Measurements from ENCODE around the gene LRP1B.

The LRP1B gene

DNA sequence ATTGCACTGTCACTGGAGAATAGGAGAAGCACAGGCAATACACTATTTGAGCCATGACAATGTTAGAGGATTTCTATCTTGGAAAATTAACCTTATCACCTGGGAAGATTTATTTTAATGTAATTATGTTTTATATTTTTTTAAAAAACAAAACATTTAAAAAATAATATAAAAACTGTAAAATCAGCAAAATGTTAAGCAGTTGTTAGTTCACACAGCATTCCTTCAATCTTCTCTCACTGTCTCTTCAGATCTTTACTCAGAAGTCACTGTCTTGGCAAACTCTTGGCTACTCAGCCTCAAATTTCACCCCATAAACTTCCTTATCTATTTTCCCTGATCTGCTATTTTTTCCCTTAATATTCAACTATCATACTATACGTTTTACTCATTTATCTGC is 1322.6 kb downstream of the LRP1B start:
- H3K9me3 ChIP-seq (ENCODE audit: control insufficient read depth, low read length): no peaks in the 10 kb centered on the region
- no peak for DNase-seq (ENCODE audit: low read depth)
- H3K4me1 ChIP-seq (ENCODE audit: control insufficient read depth, insufficient read depth, low read length): no peaks in the 10 kb centered on the region
- no peaks in the 10 kb centered on the region for H3K36me3 ChIP-seq (ENCODE audit: control insufficient read depth, insufficient read depth, low read length, severe bottlenecking)
- no peaks in the 10 kb centered on the region for H3K27me3 ChIP-seq (replicated peaks; ENCODE audit: control insufficient read depth, insufficient read depth, low read length)
- H3K4me3 ChIP-seq (ENCODE audit: low read length): no peak overlapping the region
- no peak overlapping the region for H3K9ac ChIP-seq (ENCODE audit: low read length)

DNA sequence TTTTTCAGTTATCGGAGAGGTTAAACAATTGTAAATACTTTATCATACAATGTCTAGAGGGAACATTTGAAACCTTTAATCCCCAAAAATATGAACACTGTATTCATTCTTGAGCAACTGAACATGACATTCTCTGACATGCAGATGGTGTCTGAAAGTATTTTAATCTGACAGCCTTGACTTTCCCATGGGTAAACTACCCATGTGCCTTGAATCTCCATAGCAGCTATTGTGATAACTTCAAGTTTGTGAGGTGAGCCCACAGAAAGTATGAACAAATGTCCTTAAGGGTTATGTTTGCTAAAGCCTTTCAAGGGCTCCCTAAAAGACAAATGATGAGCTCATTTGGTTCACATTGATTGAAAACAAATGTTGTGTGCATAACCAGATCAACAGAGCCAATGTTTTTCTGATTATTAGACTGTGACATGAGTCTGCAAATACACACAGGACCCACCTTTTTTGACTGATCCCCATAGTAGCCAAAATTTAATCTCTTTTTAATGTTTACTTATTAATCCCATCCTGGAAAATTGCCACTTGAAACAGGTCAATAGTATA is 1326.0 kb downstream of the LRP1B start:
- DNase-seq (ENCODE audit: low read depth): peak; percentile 26
- no peaks in the 10 kb centered on the region for H3K27me3 ChIP-seq (replicated peaks; ENCODE audit: control insufficient read depth, insufficient read depth, low read length)
- no peak overlapping the region for H3K9ac ChIP-seq (ENCODE audit: low read length)
- H3K4me1 ChIP-seq (ENCODE audit: control insufficient read depth, insufficient read depth, low read length): no peaks in the 10 kb centered on the region
- no peaks in the 10 kb centered on the region for H3K9me3 ChIP-seq (ENCODE audit: control insufficient read depth, low read length)
- H3K4me3 ChIP-seq (ENCODE audit: low read length): no peak overlapping the region
- H3K36me3 ChIP-seq (ENCODE audit: control insufficient read depth, insufficient read depth, low read length, severe bottlenecking): no peaks in the 10 kb centered on the region

DNA sequence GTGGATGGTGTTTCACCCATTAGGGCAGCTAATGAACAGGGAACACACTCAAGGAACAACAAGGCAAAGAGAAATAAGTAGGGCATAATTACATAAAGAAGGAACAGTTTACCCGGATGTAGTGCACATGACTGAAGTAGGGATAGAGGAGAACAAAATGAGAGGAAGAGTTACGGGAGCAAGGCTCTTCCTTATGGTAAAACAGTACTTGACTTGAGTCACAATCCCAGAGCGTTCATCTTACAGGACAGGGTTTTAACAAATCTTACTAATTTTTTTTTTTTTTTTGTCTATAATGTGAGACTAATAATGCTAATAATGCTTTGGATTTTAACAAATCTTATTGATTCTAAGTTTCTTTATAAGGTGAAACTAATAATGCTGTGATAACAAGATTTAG is 1329.5 kb downstream of the LRP1B start:
- no peaks in the 10 kb centered on the region for H3K36me3 ChIP-seq (ENCODE audit: control insufficient read depth, insufficient read depth, low read length, severe bottlenecking)
- no peak for DNase-seq (ENCODE audit: low read depth)
- no peaks in the 10 kb centered on the region for H3K27me3 ChIP-seq (replicated peaks; ENCODE audit: control insufficient read depth, insufficient read depth, low read length)

DNA sequence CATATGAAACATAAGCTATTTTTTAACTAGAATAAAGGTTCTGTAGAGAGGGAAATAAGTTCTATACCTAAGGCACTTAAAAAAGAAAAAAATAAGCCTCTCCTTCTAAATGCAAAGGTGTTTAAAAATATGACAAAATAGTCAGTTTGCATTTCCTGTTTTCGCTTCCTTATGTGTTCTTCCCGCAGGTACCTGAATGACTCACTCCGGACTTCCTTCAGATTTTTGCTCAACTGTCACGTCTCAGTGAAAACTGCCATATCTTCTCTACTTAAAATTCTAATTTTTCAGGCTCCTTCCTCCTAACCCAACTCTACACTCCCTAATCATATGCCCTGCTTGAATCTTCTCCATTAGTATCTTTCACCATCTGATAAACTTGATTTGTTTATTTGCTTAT is 1333.1 kb downstream of the LRP1B start:
- DNase-seq (ENCODE audit: low read depth): no peak
- Histone ChIP-seq H3K9ac (ENCODE audit: low read length) (no peak overlapping the region), H3K4me1 (ENCODE audit: control insufficient read depth, insufficient read depth, low read length) (no peaks in the 10 kb centered on the region), H3K9me3 (ENCODE audit: control insufficient read depth, low read length) (no peaks in the 10 kb centered on the region), H3K27me3 (replicated peaks; ENCODE audit: control insufficient read depth, insufficient read depth, low read length) (no peaks in the 10 kb centered on the region), H3K4me3 (ENCODE audit: low read length) (no peak overlapping the region), H3K36me3 (ENCODE audit: control insufficient read depth, insufficient read depth, low read length, severe bottlenecking) (no peaks in the 10 kb centered on the region)

More for the DNA sequence above, 1329.5 kb downstream of the LRP1B start:
- Histone ChIP-seq H3K4me3 (ENCODE audit: low read length) (no peak overlapping the region), H3K4me1 (ENCODE audit: control insufficient read depth, insufficient read depth, low read length) (no peaks in the 10 kb centered on the region), H3K9me3 (ENCODE audit: control insufficient read depth, low read length) (no peaks in the 10 kb centered on the region), H3K9ac (ENCODE audit: low read length) (no peak overlapping the region)

DNA sequence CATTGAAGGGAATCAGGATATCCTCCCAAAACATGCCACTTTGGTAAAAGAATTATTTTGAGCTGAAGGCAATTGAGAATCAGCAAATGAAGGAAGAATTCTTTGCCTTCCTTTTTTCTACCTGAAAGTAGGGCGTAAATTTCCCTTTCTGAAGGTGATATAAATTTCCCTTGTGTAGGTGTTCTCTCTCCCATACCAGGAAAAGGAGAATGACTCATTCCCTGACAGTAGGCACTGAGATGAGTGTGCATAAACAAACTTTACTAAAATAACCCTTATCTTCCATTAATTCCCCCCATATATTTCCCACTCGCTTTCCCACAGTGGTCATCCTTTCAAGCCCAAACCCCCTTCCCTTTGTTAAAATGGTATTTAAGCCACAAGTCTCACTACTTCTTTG is 1339.0 kb downstream of the LRP1B start:
- Histone ChIP-seq H3K9ac (ENCODE audit: low read length) (no peak overlapping the region), H3K27me3 (replicated peaks; ENCODE audit: control insufficient read depth, insufficient read depth, low read length) (no peaks in the 10 kb centered on the region), H3K36me3 (ENCODE audit: control insufficient read depth, insufficient read depth, low read length, severe bottlenecking) (no peaks in the 10 kb centered on the region), H3K4me1 (ENCODE audit: control insufficient read depth, insufficient read depth, low read length) (no peaks in the 10 kb centered on the region), H3K9me3 (ENCODE audit: control insufficient read depth, low read length) (peaks cover 3% of the 10 kb centered on the region), H3K4me3 (ENCODE audit: low read length) (no peak overlapping the region)
- no peak for DNase-seq (ENCODE audit: low read depth)

DNA sequence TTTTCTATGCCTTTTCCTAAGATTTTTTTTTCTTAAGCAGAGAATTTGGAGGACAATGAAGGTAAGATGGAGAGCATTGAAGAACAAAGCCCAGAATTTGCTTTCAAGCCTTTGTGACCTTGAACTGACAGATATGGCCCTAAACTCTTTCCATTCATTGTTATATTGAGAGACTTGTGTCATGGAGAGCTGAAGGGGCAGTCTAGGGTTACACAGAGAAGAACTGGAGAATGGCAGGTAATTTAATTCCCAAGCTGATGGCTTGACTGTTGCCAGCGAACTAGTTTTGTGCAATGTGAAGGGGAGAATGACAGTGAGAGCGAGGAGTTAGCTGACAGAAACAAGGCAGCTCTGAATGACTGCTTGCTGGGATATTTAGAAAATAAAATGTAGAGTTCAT is 1344.2 kb downstream of the LRP1B start:
- Histone ChIP-seq H3K4me1 (ENCODE audit: control insufficient read depth, insufficient read depth, low read length) (no peaks in the 10 kb centered on the region), H3K27me3 (replicated peaks; ENCODE audit: control insufficient read depth, insufficient read depth, low read length) (no peaks in the 10 kb centered on the region), H3K9me3 (ENCODE audit: control insufficient read depth, low read length) (no peaks in the 10 kb centered on the region), H3K4me3 (ENCODE audit: low read length) (no peak overlapping the region), H3K36me3 (ENCODE audit: control insufficient read depth, insufficient read depth, low read length, severe bottlenecking) (no peaks in the 10 kb centered on the region), H3K9ac (ENCODE audit: low read length) (no peak overlapping the region)
- DNase-seq (ENCODE audit: low read depth): no peak

DNA sequence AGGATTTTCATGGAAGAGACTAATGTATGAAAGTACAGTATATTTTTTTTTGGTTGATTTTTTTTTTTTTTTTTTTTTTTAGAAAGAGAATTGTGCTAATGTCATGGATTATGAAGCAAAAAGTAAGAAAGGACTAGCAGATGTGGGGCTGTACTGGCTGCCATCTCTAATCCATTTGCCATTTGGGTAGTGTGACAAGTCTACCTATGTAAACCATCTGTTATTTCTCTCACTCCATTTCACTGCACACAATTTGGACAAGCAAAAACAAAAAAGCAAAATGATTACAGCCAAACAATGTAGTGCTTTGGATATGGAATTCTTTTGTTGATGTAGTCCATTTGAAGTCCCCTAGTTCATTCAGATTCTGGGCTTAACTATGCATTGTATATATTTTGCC is 1355.4 kb downstream of the LRP1B start:
- DNase-seq (ENCODE audit: low read depth): no peak
- no peaks in the 10 kb centered on the region for H3K36me3 ChIP-seq (ENCODE audit: control insufficient read depth, insufficient read depth, low read length, severe bottlenecking)
- no peak overlapping the region for H3K4me3 ChIP-seq (ENCODE audit: low read length)
- H3K27me3 ChIP-seq (replicated peaks; ENCODE audit: control insufficient read depth, insufficient read depth, low read length): no peaks in the 10 kb centered on the region
- no peak overlapping the region for H3K9ac ChIP-seq (ENCODE audit: low read length)
- H3K4me1 ChIP-seq (ENCODE audit: control insufficient read depth, insufficient read depth, low read length): no peaks in the 10 kb centered on the region
- H3K9me3 ChIP-seq (ENCODE audit: control insufficient read depth, low read length): no peaks in the 10 kb centered on the region

DNA sequence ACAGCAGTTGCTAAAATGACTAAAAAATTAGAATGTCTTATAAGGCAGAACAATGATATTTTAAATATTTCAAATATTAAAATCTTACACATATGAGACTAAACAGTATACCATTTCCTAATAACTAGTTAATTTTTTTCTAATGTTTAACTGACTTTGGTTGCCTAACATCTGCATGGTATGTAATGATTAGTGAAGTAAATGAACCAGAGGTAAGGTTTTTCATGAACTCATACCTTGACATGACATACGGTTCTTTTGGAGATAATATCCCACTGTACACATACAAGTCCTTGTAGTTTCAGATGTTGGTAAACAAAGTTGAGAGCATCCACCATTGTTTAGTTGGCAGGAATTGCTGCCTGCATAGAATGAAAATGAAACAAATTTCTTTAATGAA is 1360.2 kb downstream of the LRP1B start:
- H3K9ac ChIP-seq (ENCODE audit: low read length): no peak overlapping the region
- H3K4me3 ChIP-seq (ENCODE audit: low read length): no peak overlapping the region
- no peaks in the 10 kb centered on the region for H3K36me3 ChIP-seq (ENCODE audit: control insufficient read depth, insufficient read depth, low read length, severe bottlenecking)

DNA sequence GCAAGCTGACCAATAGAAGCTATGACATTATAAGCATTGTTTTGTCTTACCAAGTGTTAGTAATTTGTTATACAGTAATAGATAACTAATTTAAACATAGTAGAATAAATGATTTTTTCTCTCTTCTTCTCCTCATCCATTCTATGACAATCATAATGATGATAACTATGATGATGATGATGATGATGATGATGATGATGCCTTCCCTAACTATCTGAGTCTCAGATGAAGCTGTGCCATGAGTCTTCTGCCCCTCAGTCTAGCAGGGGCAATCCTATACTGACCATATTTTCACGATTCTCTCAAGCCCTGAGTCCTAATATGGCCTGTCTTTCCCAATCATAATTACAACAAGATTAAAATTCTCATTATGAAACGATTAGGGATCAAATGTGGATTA is 1369.0 kb downstream of the LRP1B start:
- Histone ChIP-seq H3K9me3 (ENCODE audit: control insufficient read depth, low read length) (peaks cover 9% of the 10 kb centered on the region), H3K4me3 (ENCODE audit: low read length) (no peak overlapping the region), H3K36me3 (ENCODE audit: control insufficient read depth, insufficient read depth, low read length, severe bottlenecking) (no peaks in the 10 kb centered on the region), H3K9ac (ENCODE audit: low read length) (no peak overlapping the region), H3K27me3 (replicated peaks; ENCODE audit: control insufficient read depth, insufficient read depth, low read length) (no peaks in the 10 kb centered on the region), H3K4me1 (ENCODE audit: control insufficient read depth, insufficient read depth, low read length) (no peaks in the 10 kb centered on the region)
- no peak for DNase-seq (ENCODE audit: low read depth)

More for the DNA sequence above, 1360.2 kb downstream of the LRP1B start:
- no peaks in the 10 kb centered on the region for H3K4me1 ChIP-seq (ENCODE audit: control insufficient read depth, insufficient read depth, low read length)
- H3K9me3 ChIP-seq (ENCODE audit: control insufficient read depth, low read length): no peaks in the 10 kb centered on the region
- no peaks in the 10 kb centered on the region for H3K27me3 ChIP-seq (replicated peaks; ENCODE audit: control insufficient read depth, insufficient read depth, low read length)
- no peak for DNase-seq (ENCODE audit: low read depth)

DNA sequence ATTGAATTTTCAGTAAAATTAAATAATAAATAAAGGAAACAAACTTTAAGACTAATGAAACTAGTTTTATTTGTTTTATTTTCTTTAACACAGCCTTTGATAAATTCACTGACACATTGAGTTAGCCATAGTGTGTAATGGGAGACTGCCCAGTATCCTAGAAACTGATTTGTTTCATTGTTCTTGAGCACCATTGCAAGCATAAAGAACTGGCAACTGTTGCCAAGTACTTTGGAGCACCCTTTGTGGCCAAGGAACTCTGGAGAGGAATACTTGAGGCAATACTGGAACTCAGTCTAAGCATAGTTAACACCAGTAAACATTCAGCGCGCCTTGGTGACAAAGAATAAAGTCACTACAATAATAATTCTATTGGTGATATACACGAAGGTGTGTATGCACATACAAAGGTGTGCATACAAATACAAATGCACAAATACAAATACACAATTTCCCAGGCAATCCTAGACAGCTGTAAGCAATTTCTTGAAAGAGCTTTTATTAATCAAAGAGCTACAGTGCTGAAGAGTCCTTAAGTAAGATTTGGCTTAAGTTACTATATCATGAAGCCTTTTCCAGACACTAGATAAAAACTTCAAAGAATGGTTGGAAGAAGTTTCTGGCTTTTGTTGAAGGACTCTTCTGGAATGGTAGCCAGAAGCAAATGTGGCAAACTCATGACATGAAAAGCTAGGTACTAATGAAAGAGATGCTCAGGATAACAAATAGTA is 1371.2 kb downstream of the LRP1B start:
- DNase-seq (ENCODE audit: low read depth): no peak
- Histone ChIP-seq H3K4me3 (ENCODE audit: low read length) (no peak overlapping the region), H3K27me3 (replicated peaks; ENCODE audit: control insufficient read depth, insufficient read depth, low read length) (no peaks in the 10 kb centered on the region), H3K4me1 (ENCODE audit: control insufficient read depth, insufficient read depth, low read length) (no peaks in the 10 kb centered on the region), H3K9ac (ENCODE audit: low read length) (no peak overlapping the region), H3K36me3 (ENCODE audit: control insufficient read depth, insufficient read depth, low read length, severe bottlenecking) (no peaks in the 10 kb centered on the region), H3K9me3 (ENCODE audit: control insufficient read depth, low read length) (peaks cover 9% of the 10 kb centered on the region)

DNA sequence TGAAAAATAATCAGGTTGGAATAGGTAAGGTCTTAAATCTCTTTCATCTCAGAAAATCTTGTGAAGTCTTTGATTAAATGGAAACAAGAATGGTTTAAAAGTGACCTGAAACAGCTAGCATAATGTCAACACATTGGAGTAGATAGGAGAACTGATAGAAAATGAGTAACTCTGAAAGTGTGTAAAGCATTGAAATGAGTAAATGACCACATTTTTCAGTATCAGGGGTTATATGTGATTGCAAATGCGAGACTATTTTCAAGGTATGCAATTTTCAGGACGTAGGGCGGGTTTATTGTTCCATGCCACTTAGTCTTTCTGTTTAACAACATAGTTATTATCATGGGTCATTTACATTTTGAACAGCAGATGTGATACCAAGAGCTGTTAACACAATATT is 1383.2 kb downstream of the LRP1B start:
- DNase-seq (ENCODE audit: low read depth): no peak
- H3K9me3 ChIP-seq (ENCODE audit: control insufficient read depth, low read length): no peaks in the 10 kb centered on the region
- H3K36me3 ChIP-seq (ENCODE audit: control insufficient read depth, insufficient read depth, low read length, severe bottlenecking): no peaks in the 10 kb centered on the region
- H3K9ac ChIP-seq (ENCODE audit: low read length): no peak overlapping the region
- H3K4me3 ChIP-seq (ENCODE audit: low read length): no peak overlapping the region
- H3K4me1 ChIP-seq (ENCODE audit: control insufficient read depth, insufficient read depth, low read length): no peaks in the 10 kb centered on the region
- H3K27me3 ChIP-seq (replicated peaks; ENCODE audit: control insufficient read depth, insufficient read depth, low read length): no peaks in the 10 kb centered on the region

DNA sequence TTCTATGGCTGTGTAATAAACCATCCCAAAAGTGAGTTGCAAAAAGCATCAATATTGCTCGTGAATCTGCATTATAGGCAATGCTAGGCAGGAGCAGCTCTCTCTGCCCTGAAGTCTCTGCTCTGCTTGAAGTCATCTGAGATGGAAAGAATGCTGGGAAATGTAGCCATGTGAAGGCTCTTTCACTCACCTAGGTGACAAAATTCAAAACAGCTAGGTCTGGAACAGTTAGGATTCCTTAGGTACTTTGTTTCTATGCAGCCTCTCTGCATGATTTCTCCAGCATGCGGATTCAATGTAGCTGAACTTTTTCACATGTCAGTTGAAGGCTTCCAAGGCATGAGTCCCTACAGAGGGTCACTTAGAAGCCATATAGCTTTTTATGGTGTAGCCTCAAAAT is 1383.7 kb downstream of the LRP1B start:
- H3K36me3 ChIP-seq (ENCODE audit: control insufficient read depth, insufficient read depth, low read length, severe bottlenecking): no peaks in the 10 kb centered on the region
- H3K4me3 ChIP-seq (ENCODE audit: low read length): no peak overlapping the region
- no peaks in the 10 kb centered on the region for H3K27me3 ChIP-seq (replicated peaks; ENCODE audit: control insufficient read depth, insufficient read depth, low read length)
- DNase-seq (ENCODE audit: low read depth): no peak
- H3K4me1 ChIP-seq (ENCODE audit: control insufficient read depth, insufficient read depth, low read length): no peaks in the 10 kb centered on the region
- no peaks in the 10 kb centered on the region for H3K9me3 ChIP-seq (ENCODE audit: control insufficient read depth, low read length)
- no peak overlapping the region for H3K9ac ChIP-seq (ENCODE audit: low read length)
